Superior temporal gyrus (tissue), 1 donor: ENCODE results near the gene UNC13A.

Experiments used
- DNase-seq: peaks from one replicate; pipeline ENCODE4 v3.0.0-alpha.2; 2016; ENCODE audit errors: extremely low spot score

The UNC13A gene

GRCh38 chr19:17687857-17688784, at the start of gene UNC13A:
Gene UNC13A (minus strand): TSS chr19:17688354. CDS start chr19:17688199, 155 bp downstream.
- peak; percentile 35 for DNase-seq

GRCh38 chr19:17737690-17738153, 49.6 kb upstream of the UNC13A start:
- no peak for DNase-seq

GRCh38 chr19:17735410-17735809, 47.3 kb upstream of the UNC13A start:
- no peak for DNase-seq

- DNase-seq, result no peak
These were observed 46.0 kb upstream of the UNC13A start for GRCh38 chr19:17734146-17734545.

GRCh38 chr19:17733127-17733526, 45.0 kb upstream of the UNC13A start:
- DNase-seq, result no peak

GRCh38 chr19:17727843-17728242, 39.7 kb upstream of the UNC13A start:
- no peak for DNase-seq

- no peak for DNase-seq
These were observed 39.0 kb upstream of the UNC13A start for GRCh38 chr19:17726964-17727773.

GRCh38 chr19:17726136-17726741, 38.1 kb upstream of the UNC13A start:
- no peak for DNase-seq

- DNase-seq, result no peak
These were observed 37.4 kb upstream of the UNC13A start for GRCh38 chr19:17725422-17726078.

GRCh38 chr19:17724655-17725054, 36.5 kb upstream of the UNC13A start:
- DNase-seq, result no peak

- DNase-seq, result no peak
These were observed 34.6 kb upstream of the UNC13A start for GRCh38 chr19:17722655-17723240.

GRCh38 chr19:17721821-17722220, 33.7 kb upstream of the UNC13A start:
- no peak for DNase-seq

GRCh38 chr19:17721111-17721628, 33.0 kb upstream of the UNC13A start:
- no peak for DNase-seq

- peak; percentile 23 for DNase-seq
These were observed 32.3 kb upstream of the UNC13A start for GRCh38 chr19:17720440-17720839.

GRCh38 chr19:17719730-17720400, 31.7 kb upstream of the UNC13A start:
- peak; percentile 14 for DNase-seq

GRCh38 chr19:17718947-17719711, 31.0 kb upstream of the UNC13A start, which contains the start of gene MAP1S:
Gene MAP1S (plus strand): TSS chr19:17719480. CDS start chr19:17719503, 23 bp downstream.
- DNase-seq, result peak; percentile 52

GRCh38 chr19:17718550-17718946, 30.4 kb upstream of the UNC13A start:
- DNase-seq, result no peak

- DNase-seq, result no peak
These were observed 28.3 kb upstream of the UNC13A start for GRCh38 chr19:17716309-17716929.

- no peak for DNase-seq
These were observed 23.7 kb upstream of the UNC13A start for GRCh38 chr19:17711851-17712250.
